Cardiac septum (tissue), 1 donor: ENCODE results near the gene FHIP2A. TPM values are rescaled to one million over a fixed set of nuclear protein-coding genes. Genes with fewer than 3 reads are reported as not detected.
"Not testable (repeated sequence)": the region's sequence is repeated elsewhere in the genome, so short reads cannot be mapped to it uniquely, and the experiment has no call there.

ENCODE experiments used
- DNase-seq: peaks from one replicate; pipeline ENCODE4 v3.0.0-alpha.2; 2020; ENCODE audit warnings: low spot score
- intact Hi-C: fragments of 100-400 bp; cut with DNase I; formaldehyde crosslinking; loops from one replicate; pipeline ENCODE4 v1.14.0; 2022
- total RNA-seq: library from RNA; stranded (reverse); fragmentation: NEBNext Ultra II Directional; extraction: Animal tissue kit (Norgen Biotek cat#: 25700); gene quantifications from one replicate; pipeline ENCODE4 v1.2.1, GENCODE V29; 2021
- donor health status: DM: no; HTN: no; CAD: no.

The FHIP2A gene
- total RNA-seq, 1 donor from 2014 or later: 26.5 TPM

GRCh38 chr10:114810926-114811325, 10.7 kb upstream of the FHIP2A start:
- no peak for DNase-seq
- intact Hi-C loops: no loop called here

GRCh38 chr10:114811862-114812261, 9.7 kb upstream of the FHIP2A start:
- intact Hi-C loops: no loop called here
- no peak for DNase-seq

- DNase-seq: no peak
- intact Hi-C loops: no loop called here
These were observed 5.8 kb upstream of the FHIP2A start for GRCh38 chr10:114815791-114816190.

- DNase-seq: no peak
- intact Hi-C loops: no loop called here
These were observed 5.3 kb upstream of the FHIP2A start for GRCh38 chr10:114816308-114816707.

GRCh38 chr10:114819322-114819721, 2.3 kb upstream of the FHIP2A start:
- intact Hi-C loops: no loop called here
- DNase-seq: no peak

GRCh38 chr10:114821915-114822443, 399 bp downstream of the FHIP2A start:
- intact Hi-C loops: loop anchor here (5.0 kb wide), 1 partner anchor 190 kb away; no protein-coding TSS in a partner anchor

GRCh38 chr10:114822444-114823076, 980 bp downstream of the FHIP2A start:
- peak; percentile 76 for DNase-seq
- intact Hi-C loops: loop anchor here (5.0 kb wide), 1 partner anchor 190 kb away; no protein-coding TSS in a partner anchor

More at GRCh38 chr10:114821915-114822443, 399 bp downstream of the FHIP2A start:
- no peak for DNase-seq

GRCh38 chr10:114823077-114823463, 1.5 kb downstream of the FHIP2A start:
- intact Hi-C loops: loop anchor here (5.0 kb wide), 1 partner anchor 191 kb away; no protein-coding TSS in a partner anchor
- no peak for DNase-seq

- intact Hi-C loops: loop anchor here (5.0 kb wide), 1 partner anchor 192 kb away; no protein-coding TSS in a partner anchor
- no peak for DNase-seq
These were observed 2.8 kb downstream of the FHIP2A start for GRCh38 chr10:114824391-114824790.

GRCh38 chr10:114825513-114826253, 4.1 kb downstream of the FHIP2A start:
- intact Hi-C loops: no loop called here
- no peak for DNase-seq

- intact Hi-C loops: no loop called here
- DNase-seq: no peak
These were observed 7.8 kb downstream of the FHIP2A start for GRCh38 chr10:114829160-114829909.

GRCh38 chr10:114831186-114831867, 9.7 kb downstream of the FHIP2A start:
- intact Hi-C loops: no loop called here
- no peak for DNase-seq

- intact Hi-C loops: no loop called here
- no peak for DNase-seq
These were observed 16.1 kb downstream of the FHIP2A start for GRCh38 chr10:114837690-114838089.

GRCh38 chr10:114839901-114840300, 18.3 kb downstream of the FHIP2A start:
- no peak for DNase-seq
- intact Hi-C loops: no loop called here

- intact Hi-C loops: no loop called here
- no peak for DNase-seq
These were observed 24.6 kb downstream of the FHIP2A start for GRCh38 chr10:114845978-114846693.

- intact Hi-C loops, DNase-seq: not testable (repeated sequence)
These were observed 25.9 kb downstream of the FHIP2A start for GRCh38 chr10:114847517-114847916.

- intact Hi-C loops: no loop called here
- no peak for DNase-seq
These were observed 28.1 kb downstream of the FHIP2A start for GRCh38 chr10:114849674-114850073.

- intact Hi-C loops: no loop called here
- DNase-seq: no peak
These were observed 28.5 kb downstream of the FHIP2A start for GRCh38 chr10:114850126-114850525.

- intact Hi-C loops: no loop called here
- no peak for DNase-seq
These were observed 29.8 kb downstream of the FHIP2A start for GRCh38 chr10:114851336-114851735.
